IPS DF 6.9 (cell line): Measurements from ENCODE around the gene SPECC1.

Experiments used
- DNase-seq: peaks from one replicate; pipeline ENCODE4 v3.0.0-alpha.2; 2013; ENCODE audit warnings: low read depth, low spot score
- H3K27ac ChIP-seq: one replicate; pipeline ENCODE4 v1.5.1; 2013; ENCODE audit warnings: low read length, control low read depth
- H3K27me3 ChIP-seq: 2 replicates; pipeline ENCODE4 v1.6.1; 2013; ENCODE audit warnings: mild to moderate bottlenecking, low read length; ENCODE audit not compliant: control insufficient read depth, insufficient read depth
- H3K36me3 ChIP-seq: 2 replicates; pipeline ENCODE4 v1.6.1; 2013; ENCODE audit warnings: low read length; ENCODE audit not compliant: control insufficient read depth, insufficient read depth
- H3K4me1 ChIP-seq: 2 replicates; pipeline ENCODE4 v1.6.1; 2013; ENCODE audit warnings: low read length; ENCODE audit not compliant: control insufficient read depth, insufficient read depth
- H3K4me3 ChIP-seq: 2 replicates; pipeline ENCODE4 v1.5.1; 2013; ENCODE audit warnings: mild to moderate bottlenecking, low read length
- H3K9me3 ChIP-seq: 2 replicates; pipeline ENCODE4 v1.6.1; 2013; ENCODE audit warnings: low read length, inconsistent platforms; ENCODE audit not compliant: control insufficient read depth, insufficient read depth
- WGBS: extraction: QIAGEN DNeasy Blood & Tissue Kit; methylation state at CpG from one replicate; pipeline ENCODE4 v1.1.7; 2013; ENCODE audit warnings: mixed read lengths, missing lambda C conversion rate; ENCODE audit not compliant: insufficient read length, insufficient coverage; 5-methylcytosine and 5-hydroxymethylcytosine counted together

The SPECC1 gene

GRCh38 chr17:20173091-20173490 lies 163.9 kb downstream of the SPECC1 start:
- Histone ChIP-seq H3K4me1 (peaks cover 16% of the 10 kb centered on the region), H3K36me3 (no peaks in the 10 kb centered on the region), H3K4me3 (no peak overlapping the region), H3K9me3 (no peaks in the 10 kb centered on the region), H3K27me3 (no peaks in the 10 kb centered on the region), H3K27ac (no peak overlapping the region)
- no peak for DNase-seq
- WGBS, result no CpG with 5 or more reads among the region's 1 CpG

GRCh38 chr17:20174588-20175265 lies 165.6 kb downstream of the SPECC1 start:
- Histone ChIP-seq H3K27me3 (no peaks in the 10 kb centered on the region), H3K4me1 (peaks cover 16% of the 10 kb centered on the region), H3K9me3 (no peaks in the 10 kb centered on the region), H3K36me3 (no peaks in the 10 kb centered on the region), H3K27ac (no peak overlapping the region), H3K4me3 (no peak overlapping the region)
- DNase-seq, result no peak
- WGBS, result no CpG with 5 or more reads among the region's 12 CpGs

GRCh38 chr17:20179041-20179440 lies 169.9 kb downstream of the SPECC1 start:
- no CpG with 5 or more reads among the region's 3 CpGs for WGBS
- Histone ChIP-seq H3K36me3 (no peaks in the 10 kb centered on the region), H3K27ac (no peak overlapping the region), H3K4me3 (no peak overlapping the region), H3K9me3 (no peaks in the 10 kb centered on the region), H3K4me1 (peaks cover 6% of the 10 kb centered on the region), H3K27me3 (no peaks in the 10 kb centered on the region)
- no peak for DNase-seq

- H3K27ac ChIP-seq, result no peak overlapping the region
- peaks cover 5% of the 10 kb centered on the region for H3K4me1 ChIP-seq
- no peaks in the 10 kb centered on the region for H3K27me3 ChIP-seq
- no peak overlapping the region for H3K4me3 ChIP-seq
- no peaks in the 10 kb centered on the region for H3K9me3 ChIP-seq
- no peak for DNase-seq
- no CpG with 5 or more reads among the region's 1 CpG for WGBS
- H3K36me3 ChIP-seq, result no peaks in the 10 kb centered on the region
Observed at GRCh38 chr17:20180661-20181060, 171.5 kb downstream of the SPECC1 start.

- Histone ChIP-seq H3K27me3 (no peaks in the 10 kb centered on the region), H3K4me1 (peaks cover 8% of the 10 kb centered on the region), H3K36me3 (no peaks in the 10 kb centered on the region), H3K9me3 (no peaks in the 10 kb centered on the region), H3K4me3 (no peak overlapping the region), H3K27ac (no peak overlapping the region)
- DNase-seq, result no peak
- WGBS, result no CpG with 5 or more reads among the region's 2 CpGs
Observed at GRCh38 chr17:20184181-20184580, 175.0 kb downstream of the SPECC1 start.

- H3K4me1 ChIP-seq, result peaks cover 12% of the 10 kb centered on the region
- no peaks in the 10 kb centered on the region for H3K36me3 ChIP-seq
- no peak for DNase-seq
- H3K27ac ChIP-seq, result no peak overlapping the region
- no peak overlapping the region for H3K4me3 ChIP-seq
- no peaks in the 10 kb centered on the region for H3K27me3 ChIP-seq
- 100% methylated on average over 1 of the region's 10 CpGs for WGBS
- no peaks in the 10 kb centered on the region for H3K9me3 ChIP-seq
Observed at GRCh38 chr17:20184977-20185619, 175.9 kb downstream of the SPECC1 start.

- H3K9me3 ChIP-seq, result no peaks in the 10 kb centered on the region
- no CpG with 5 or more reads among the region's 4 CpGs for WGBS
- no peaks in the 10 kb centered on the region for H3K36me3 ChIP-seq
- H3K27ac ChIP-seq, result no peak overlapping the region
- no peak for DNase-seq
- H3K4me3 ChIP-seq, result no peak overlapping the region
- no peaks in the 10 kb centered on the region for H3K27me3 ChIP-seq
- H3K4me1 ChIP-seq, result peaks cover 13% of the 10 kb centered on the region
Observed at GRCh38 chr17:20187049-20187448, 177.9 kb downstream of the SPECC1 start.

- H3K27me3 ChIP-seq, result no peaks in the 10 kb centered on the region
- DNase-seq, result no peak
- H3K9me3 ChIP-seq, result no peaks in the 10 kb centered on the region
- peak overlapping the region; percentile 71 for H3K27ac ChIP-seq
- no CpG with 5 or more reads among the region's 5 CpGs for WGBS
- H3K4me3 ChIP-seq, result no peak overlapping the region
- H3K36me3 ChIP-seq, result no peaks in the 10 kb centered on the region
- peaks cover 13% of the 10 kb centered on the region for H3K4me1 ChIP-seq
Observed at GRCh38 chr17:20189302-20189701, 180.1 kb downstream of the SPECC1 start.

- Histone ChIP-seq H3K27me3 (no peaks in the 10 kb centered on the region), H3K4me3 (no peak overlapping the region), H3K36me3 (no peaks in the 10 kb centered on the region), H3K4me1 (peaks cover 13% of the 10 kb centered on the region), H3K9me3 (no peaks in the 10 kb centered on the region), H3K27ac (no peak overlapping the region)
- no peak for DNase-seq
- no CpG with 5 or more reads among the region's 2 CpGs for WGBS
Observed at GRCh38 chr17:20189979-20190378, 180.8 kb downstream of the SPECC1 start.

GRCh38 chr17:20190605-20191004 lies 181.4 kb downstream of the SPECC1 start:
- Histone ChIP-seq H3K4me3 (no peak overlapping the region), H3K36me3 (no peaks in the 10 kb centered on the region), H3K27me3 (no peaks in the 10 kb centered on the region), H3K4me1 (peaks cover 9% of the 10 kb centered on the region), H3K27ac (no peak overlapping the region), H3K9me3 (no peaks in the 10 kb centered on the region)
- WGBS, result no CpG with 5 or more reads among the region's 3 CpGs
- no peak for DNase-seq

GRCh38 chr17:20191056-20191455 lies 181.9 kb downstream of the SPECC1 start:
- Histone ChIP-seq H3K4me3 (no peak overlapping the region), H3K4me1 (peaks cover 9% of the 10 kb centered on the region), H3K36me3 (no peaks in the 10 kb centered on the region), H3K27ac (no peak overlapping the region), H3K9me3 (no peaks in the 10 kb centered on the region), H3K27me3 (no peaks in the 10 kb centered on the region)
- no peak for DNase-seq
- WGBS, result no CpG with 5 or more reads among the region's 3 CpGs
